Upper lobe of left lung (tissue), 6 donors: ENCODE data around the gene VANGL2. TPM values are rescaled to one million over a fixed set of nuclear protein-coding genes. Genes with fewer than 3 reads are reported as not detected.

Source experiments
- ATAC-seq, 2 donors: fragments of 200-7000 bp; cut with Tn5 transposase; one replicate each; pipeline ENCODE4 v1.9.1; 2022; ENCODE audit warnings: mild to moderate bottlenecking in 2 of 2, moderate library complexity in 2 of 2; ENCODE audit not compliant: low FRiP score in 2 of 2
- DNase-seq, 2 donors: peaks; one replicate each; pipeline ENCODE4 v3.0.0-alpha.2; 2019 to 2020
- H3K27ac ChIP-seq, 4 donors: fragments of 200-600 bp; sonication (generic); one replicate each; pipeline ENCODE4 v1.5.1; 2016 to 2019
- H3K27me3 ChIP-seq, 4 donors: fragments of 200-600 bp; sonication (generic); one replicate each; pipeline ENCODE4 v1.5.1; 2017 to 2019
- H3K36me3 ChIP-seq, 4 donors: fragments of 200-600 bp; sonication (generic); one replicate each; pipeline ENCODE4 v1.5.1; 2016 to 2019
- H3K4me1 ChIP-seq, 4 donors: fragments of 200-600 bp; sonication (generic); one replicate each; pipeline ENCODE4 v1.5.1; 2018 to 2019
- H3K4me3 ChIP-seq, 4 donors: fragments of 200-600 bp; sonication (generic); one replicate each; pipeline ENCODE4 v1.5.1; 2017 to 2019; ENCODE audit warnings: mild to moderate bottlenecking in 2 of 4, moderate library complexity in 1 of 4
- H3K9me3 ChIP-seq, 4 donors: fragments of 200-600 bp; sonication (generic); one replicate each; pipeline ENCODE4 v1.5.1; 2018 to 2019
- EP300 ChIP-seq, 4 donors: sonication (generic); formaldehyde crosslinking; IDR thresholded peaks; one replicate each; pipeline ENCODE4 v1.5.1; 2017; ENCODE audit warnings: antibody characterized with exemption in 4 of 4, control low read depth in 2 of 4
- POLR2A ChIP-seq, 4 donors: fragments of 450-650 bp; IDR thresholded peaks; one replicate each; pipeline ENCODE4 v1.5.1; 2016 to 2017; ENCODE audit warnings: antibody characterized with exemption in 4 of 4, mild to moderate bottlenecking in 2 of 4
- POLR2AphosphoS5 ChIP-seq, 2 donors: sonication (generic); formaldehyde crosslinking; IDR thresholded peaks; one replicate each; pipeline ENCODE4 v1.5.1; 2017; ENCODE audit warnings: antibody characterized with exemption in 2 of 2
- WGBS, 2 donors: methylation state at CpG; one replicate each; pipeline ENCODE4 v1.1.5; 2017 to 2018; 5-methylcytosine and 5-hydroxymethylcytosine counted together
- total RNA-seq, 6 donors: library from RNA; depleted of rRNA in 4 of 6; stranded (reverse); fragments of >200 nt in 4 of 6; gene quantifications; one replicate each; pipeline versions ENCODE4 v1.1.0 to v1.2.1, GENCODE V29; 2016 to 2021
- TF ChIP-seq, protein P1 (sequence below), 6 experiments: fragments of 450-650 bp in 4 of 6; fragments of 200-600 bp in 2 of 6; sonication (generic) in 2 of 6; IDR thresholded peaks; one replicate each; pipeline ENCODE4 v1.5.1; 2016 to 2019; ENCODE audit warnings: antibody characterized with exemption in 6 of 6
- donor health status: DM: no; HTN: no; CAD: no; lungs with moderate emphysema.
- donor health status: DM: no; HTN: yes; CAD: no; lungs with severe emphysema.

VANGL2 gene
- total RNA-seq, 6 donors from 2014 or later = 2.0 to 4.8 (median 2.7) TPM

GRCh38 chr1:160410406-160411005, 10.1 kb downstream of the VANGL2 start:
- no peak for ATAC-seq
- Histone ChIP-seq H3K4me1 (peaks cover 0 to 6% (median 2%) of the 10 kb centered on the region in 4 donors), H3K36me3 (no peaks in the 10 kb centered on the region), H3K27ac (peak overlapping the region in 1 of 4 donors; percentile 46), H3K27me3 (no peaks in the 10 kb centered on the region), H3K9me3 (no peaks in the 10 kb centered on the region), H3K4me3 (no peak overlapping the region)
- WGBS, 2 donors = 48 to 54% methylated on average over 19 of the region's 19 CpGs
- TF ChIP-seq, protein P1, sequence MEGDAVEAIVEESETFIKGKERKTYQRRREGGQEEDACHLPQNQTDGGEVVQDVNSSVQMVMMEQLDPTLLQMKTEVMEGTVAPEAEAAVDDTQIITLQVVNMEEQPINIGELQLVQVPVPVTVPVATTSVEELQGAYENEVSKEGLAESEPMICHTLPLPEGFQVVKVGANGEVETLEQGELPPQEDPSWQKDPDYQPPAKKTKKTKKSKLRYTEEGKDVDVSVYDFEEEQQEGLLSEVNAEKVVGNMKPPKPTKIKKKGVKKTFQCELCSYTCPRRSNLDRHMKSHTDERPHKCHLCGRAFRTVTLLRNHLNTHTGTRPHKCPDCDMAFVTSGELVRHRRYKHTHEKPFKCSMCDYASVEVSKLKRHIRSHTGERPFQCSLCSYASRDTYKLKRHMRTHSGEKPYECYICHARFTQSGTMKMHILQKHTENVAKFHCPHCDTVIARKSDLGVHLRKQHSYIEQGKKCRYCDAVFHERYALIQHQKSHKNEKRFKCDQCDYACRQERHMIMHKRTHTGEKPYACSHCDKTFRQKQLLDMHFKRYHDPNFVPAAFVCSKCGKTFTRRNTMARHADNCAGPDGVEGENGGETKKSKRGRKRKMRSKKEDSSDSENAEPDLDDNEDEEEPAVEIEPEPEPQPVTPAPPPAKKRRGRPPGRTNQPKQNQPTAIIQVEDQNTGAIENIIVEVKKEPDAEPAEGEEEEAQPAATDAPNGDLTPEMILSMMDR (IDR thresholded peaks at IDR 0.05) = no peak
- DNase-seq = peak in 1 of 2 donors; percentile 66

DNA sequence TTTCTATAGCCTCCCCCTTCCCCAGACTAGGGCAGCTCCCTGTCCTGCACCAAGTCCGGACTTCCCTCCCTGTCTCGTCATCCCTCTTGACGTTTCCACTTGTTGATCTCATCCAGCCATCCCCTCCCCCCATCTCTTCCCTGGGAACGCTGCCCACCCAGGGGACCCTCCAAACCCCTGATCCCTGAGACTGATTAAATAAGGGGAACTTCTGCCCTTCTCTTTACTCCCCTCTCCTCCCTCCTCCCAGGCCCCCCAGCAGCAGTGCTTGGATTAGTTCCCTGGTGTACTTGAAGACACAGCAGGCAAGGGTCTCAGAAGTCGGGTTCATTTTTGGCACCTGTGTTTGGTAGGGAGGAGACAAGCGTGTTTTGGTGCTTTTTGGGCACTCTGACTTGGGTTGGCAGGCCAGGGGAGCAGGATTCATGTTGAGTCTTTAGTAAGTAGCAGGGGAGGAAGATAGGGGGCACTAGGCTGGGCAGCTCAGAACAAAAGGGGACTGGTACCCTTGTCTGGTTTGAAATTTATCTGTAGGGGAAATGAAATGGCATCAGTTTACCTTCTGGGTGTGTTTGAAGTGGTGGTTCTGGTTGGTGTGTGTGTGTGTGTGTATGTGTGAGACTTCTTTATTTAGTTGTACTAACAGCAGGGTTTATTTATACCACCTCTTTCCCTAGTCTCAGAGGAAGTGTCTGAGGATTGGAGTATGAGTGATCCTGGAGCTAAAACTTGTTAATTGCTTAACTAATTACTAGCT, 11.1 kb downstream of the VANGL2 start:
- DNase-seq (no peak), ATAC-seq (no peak)
- Histone ChIP-seq H3K9me3 (no peaks in the 10 kb centered on the region), H3K4me3 (no peak overlapping the region), H3K27ac (no peak overlapping the region), H3K4me1 (peaks cover 0 to 6% (median 2%) of the 10 kb centered on the region in 4 donors), H3K36me3 (no peaks in the 10 kb centered on the region), H3K27me3 (no peaks in the 10 kb centered on the region)
- 44 to 51% methylated on average over 6 of the region's 6 CpGs for WGBS, 2 donors
- TF ChIP-seq, protein P1 (IDR thresholded peaks at IDR 0.05) = no peak
- no peak for TF ChIP-seq POLR2A (IDR thresholded peaks at IDR 0.05)
- no peak for TF ChIP-seq EP300 (IDR thresholded peaks at IDR 0.05)
- TF ChIP-seq POLR2AphosphoS5 (IDR thresholded peaks at IDR 0.05) = no peak

GRCh38 chr1:160412028-160412362, 11.6 kb downstream of the VANGL2 start:
- WGBS, 2 donors = 82 to 92% methylated on average over 3 of the region's 3 CpGs
- H3K9me3 ChIP-seq = no peaks in the 10 kb centered on the region
- no peaks in the 10 kb centered on the region for H3K27me3 ChIP-seq
- H3K36me3 ChIP-seq = no peaks in the 10 kb centered on the region
- no peak overlapping the region for H3K4me3 ChIP-seq
- H3K27ac ChIP-seq = no peak overlapping the region
- no peak for TF ChIP-seq EP300 (IDR thresholded peaks at IDR 0.05)
- no peak for TF ChIP-seq POLR2A (IDR thresholded peaks at IDR 0.05)
- TF ChIP-seq POLR2AphosphoS5 (IDR thresholded peaks at IDR 0.05) = no peak
- TF ChIP-seq, protein P1 (IDR thresholded peaks at IDR 0.05) = no peak
- ATAC-seq (no peak), DNase-seq (no peak)
- H3K4me1 ChIP-seq = peaks cover 0 to 6% (median 2%) of the 10 kb centered on the region in 4 donors

DNA sequence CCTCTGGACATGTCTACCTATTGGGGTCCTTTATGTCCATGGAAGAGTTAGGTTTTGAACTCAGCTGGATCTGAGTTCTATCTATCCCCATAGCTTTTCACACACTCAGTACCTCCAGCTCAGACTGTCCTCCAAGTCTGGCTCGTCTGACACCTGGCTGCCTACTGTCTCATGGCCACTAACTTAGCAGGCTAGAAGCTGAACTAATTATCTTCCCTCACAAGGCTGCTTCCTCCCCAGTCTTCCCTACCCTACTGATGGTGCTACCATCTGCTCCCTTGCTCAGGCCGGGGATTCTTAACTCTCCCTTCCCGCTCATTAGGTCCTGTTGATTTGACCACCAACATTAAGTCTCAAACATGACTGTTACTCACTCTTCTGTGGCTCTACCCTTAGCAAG, 13.4 kb downstream of the VANGL2 start:
- no peak for TF ChIP-seq EP300 (IDR thresholded peaks at IDR 0.05)
- no peak for TF ChIP-seq POLR2A (IDR thresholded peaks at IDR 0.05)
- TF ChIP-seq POLR2AphosphoS5 (IDR thresholded peaks at IDR 0.05) = no peak
- TF ChIP-seq, protein P1 (IDR thresholded peaks at IDR 0.05) = no peak
- no peak overlapping the region for H3K4me3 ChIP-seq
- no peak for DNase-seq
- 88 to 91% methylated on average over 3 of the region's 3 CpGs for WGBS, 2 donors
- ATAC-seq = no peak
- no peaks in the 10 kb centered on the region for H3K9me3 ChIP-seq
- peaks cover 0 to under 1% (median 0%) of the 10 kb centered on the region in 4 donors for H3K36me3 ChIP-seq
- H3K27ac ChIP-seq = no peak overlapping the region
- H3K4me1 ChIP-seq = peaks cover 0 to 6% (median 2%) of the 10 kb centered on the region in 4 donors
- H3K27me3 ChIP-seq = no peaks in the 10 kb centered on the region
